ENCODE measurements around the gene ARHGEF17.
A peak's percentile ranks its signal among the peaks of the same experiment; 100 is the strongest.

Gene ARHGEF17

GRCh38 chr11:73389916-73390315, 81.8 kb downstream of the ARHGEF17 start:
- DNase-seq (ENCODE audit: low read depth), result no peak
- H3K4me3 ChIP-seq (ENCODE audit: low read depth, low read length), result no peak overlapping the region
- no peak for TF ChIP-seq CTCF (IDR thresholded peaks at IDR 0.05; ENCODE audit: control insufficient read depth, extremely low read depth, insufficient read depth)

- H3K4me3 ChIP-seq (ENCODE audit: low read depth, low read length), result no peak overlapping the region
- no peak for DNase-seq (ENCODE audit: low read depth)
- no peak for TF ChIP-seq CTCF (IDR thresholded peaks at IDR 0.05; ENCODE audit: control insufficient read depth, extremely low read depth, insufficient read depth)
Observed at GRCh38 chr11:73390601-73391565, 82.8 kb downstream of the ARHGEF17 start.

GRCh38 chr11:73391665-73392064, 83.6 kb downstream of the ARHGEF17 start:
- no peak overlapping the region for H3K4me3 ChIP-seq (ENCODE audit: low read depth, low read length)
- TF ChIP-seq CTCF (IDR thresholded peaks at IDR 0.05; ENCODE audit: control insufficient read depth, extremely low read depth, insufficient read depth), result no peak
- no peak for DNase-seq (ENCODE audit: low read depth)

- TF ChIP-seq CTCF (IDR thresholded peaks at IDR 0.05; ENCODE audit: control insufficient read depth, extremely low read depth, insufficient read depth), result no peak
- no peak overlapping the region for H3K4me3 ChIP-seq (ENCODE audit: low read depth, low read length)
- DNase-seq (ENCODE audit: low read depth), result no peak
Observed at GRCh38 chr11:73392108-73393010, 84.3 kb downstream of the ARHGEF17 start.

GRCh38 chr11:73393011-73393380, 84.9 kb downstream of the ARHGEF17 start:
- H3K4me3 ChIP-seq (ENCODE audit: low read depth, low read length), result no peak overlapping the region
- no peak for DNase-seq (ENCODE audit: low read depth)
- TF ChIP-seq CTCF (IDR thresholded peaks at IDR 0.05; ENCODE audit: control insufficient read depth, extremely low read depth, insufficient read depth), result no peak

GRCh38 chr11:73393479-73394415, 85.7 kb downstream of the ARHGEF17 start:
- no peak overlapping the region for H3K4me3 ChIP-seq (ENCODE audit: low read depth, low read length)
- peak; percentile 82 for TF ChIP-seq CTCF (IDR thresholded peaks at IDR 0.05; ENCODE audit: control insufficient read depth, extremely low read depth, insufficient read depth)
- peak; percentile 46 for DNase-seq (ENCODE audit: low read depth)

Measured in LNCaP clone FGC (cell line).